ENCODE data around the gene VWC2L. TPM values are rescaled to one million over a fixed set of nuclear protein-coding genes. Genes with fewer than 3 reads are reported as not detected.

Gene VWC2L
- total and polyA plus RNA-seq, 2 of the 8 experiments (the other 6 are each of a cell fraction or from before 2014, with no cell fraction given) = not detected

GRCh38 chr2:214519258-214519818 is 108.5 kb downstream of the VWC2L start (continued):
- no peak for TF ChIP-seq ASH2L (IDR thresholded peaks at IDR 0.05; ENCODE audit: low read length)
- no peak for TF ChIP-seq RFX5 (IDR thresholded peaks at IDR 0.05; ENCODE audit: borderline replicate concordance, low read depth, low read length)
- TF ChIP-seq BRCA1 (IDR thresholded peaks at IDR 0.05; ENCODE audit: low read depth, low read length) = no peak
- TF ChIP-seq PHF8 (conservative IDR thresholded peaks at IDR 0.05; ENCODE audit: low read depth, low read length) = no peak
- no peak for TF ChIP-seq SIN3A (conservative IDR thresholded peaks at IDR 0.05 in 1 of 2, IDR thresholded peaks at IDR 0.05 in 1 of 2; ENCODE audit: low read depth in 1 of 2, low read length in 2 of 2)
- TF ChIP-seq EZH2 (IDR thresholded peaks at IDR 0.05; ENCODE audit: low read depth, low read length, severe bottlenecking) = no peak
- TF ChIP-seq TAF7 (optimal IDR thresholded peaks at IDR 0.05; ENCODE audit: borderline replicate concordance, low read depth, low read length) = no peak

Measured in H1 (cell line).